Measurements from ENCODE around the gene ENDOV.
A peak's percentile ranks its signal among the peaks of the same experiment; 100 is the strongest.

ENDOV gene

GRCh38 chr17:80424261-80424660, 9.3 kb downstream of the ENDOV start:
- no peak for DNase-seq (ENCODE audit: low read depth)
- no peak for TF ChIP-seq CTCF (conservative IDR thresholded peaks at IDR 0.05; ENCODE audit: low read length)
- H3K4me3 ChIP-seq (ENCODE audit: low read length), result no peak overlapping the region

GRCh38 chr17:80424878-80425765, 10.2 kb downstream of the ENDOV start:
- no peak overlapping the region for H3K4me3 ChIP-seq (ENCODE audit: low read length)
- DNase-seq (ENCODE audit: low read depth), result no peak
- TF ChIP-seq CTCF (conservative IDR thresholded peaks at IDR 0.05; ENCODE audit: low read length), result no peak

GRCh38 chr17:80425835-80426426, 11.0 kb downstream of the ENDOV start:
- TF ChIP-seq CTCF (conservative IDR thresholded peaks at IDR 0.05; ENCODE audit: low read length), result no peak
- DNase-seq (ENCODE audit: low read depth), result no peak
- H3K4me3 ChIP-seq (ENCODE audit: low read length), result no peak overlapping the region

- H3K4me3 ChIP-seq (ENCODE audit: low read length), result no peak overlapping the region
- TF ChIP-seq CTCF (conservative IDR thresholded peaks at IDR 0.05; ENCODE audit: low read length), result peak; percentile 78
- peak; percentile 48 for DNase-seq (ENCODE audit: low read depth)
Measured at GRCh38 chr17:80426671-80427326, 11.8 kb downstream of the ENDOV start.

GRCh38 chr17:80427366-80428282, 12.7 kb downstream of the ENDOV start:
- no peak for TF ChIP-seq CTCF (conservative IDR thresholded peaks at IDR 0.05; ENCODE audit: low read length)

GRCh38 chr17:80428363-80428762, 13.4 kb downstream of the ENDOV start:
- H3K4me3 ChIP-seq (ENCODE audit: low read length), result no peak overlapping the region
- DNase-seq (ENCODE audit: low read depth), result no peak
- no peak for TF ChIP-seq CTCF (conservative IDR thresholded peaks at IDR 0.05; ENCODE audit: low read length)

More at GRCh38 chr17:80427366-80428282, 12.7 kb downstream of the ENDOV start:
- DNase-seq (ENCODE audit: low read depth), result no peak
- H3K4me3 ChIP-seq (ENCODE audit: low read length), result no peak overlapping the region

All from AG10803 (cell line).